IMR-90 (cell line): ENCODE data around the gene PTGR3. TPM values are rescaled to one million over a fixed set of nuclear protein-coding genes. Genes with fewer than 3 reads are reported as not detected.

Experiments used
- polyA plus RNA-seq, 3 experiments: library from polyadenylated mRNA; depleted of rRNA; stranded (reverse); fragments of >200 nt; gene quantifications; 2 replicates each; pipeline ENCODE4 v1.2.3, GENCODE V29; 2012; ENCODE audit warnings: low replicate concordance in 1 of 3
- total RNA-seq: library from RNA; depleted of rRNA; stranded (reverse); fragments of >200 nt; gene quantifications from 2 replicates; pipeline ENCODE4 v1.2.3, GENCODE V29; 2012; rRNA removed

The PTGR3 gene
- total and polyA plus RNA-seq, 2 of the 4 experiments (the other 2 are of a cell fraction): 16.1 to 26.4 TPM

Other genes starting within 250 kb of the PTGR3 start
- gene TSHZ1, start 1.7 kb upstream of the PTGR3 start, total RNA-seq: 9.2 and 10.0 TPM in 2 replicates
- gene TSHZ1, start 1.7 kb upstream of the PTGR3 start, polyA plus RNA-seq (2012; rRNA removed): 6.4 and 7.1 TPM in 2 replicates
- gene SMIM21, start 218.6 kb upstream of the PTGR3 start, total RNA-seq: not detected in 2 replicates
- not detected in 2 replicates for gene SMIM21, start 218.6 kb upstream of the PTGR3 start, polyA plus RNA-seq (2012; rRNA removed)